ENCODE data around the gene PLEKHG2. TPM values are rescaled to one million over a fixed set of nuclear protein-coding genes. Genes with fewer than 3 reads are reported as not detected.

Gene PLEKHG2
- total and polyA plus RNA-seq, 9 of the 15 experiments (the other 6 are each of a cell fraction or from before 2014, with no cell fraction given) = 0.98 to 45.7 (median 9.8) TPM

DNA sequence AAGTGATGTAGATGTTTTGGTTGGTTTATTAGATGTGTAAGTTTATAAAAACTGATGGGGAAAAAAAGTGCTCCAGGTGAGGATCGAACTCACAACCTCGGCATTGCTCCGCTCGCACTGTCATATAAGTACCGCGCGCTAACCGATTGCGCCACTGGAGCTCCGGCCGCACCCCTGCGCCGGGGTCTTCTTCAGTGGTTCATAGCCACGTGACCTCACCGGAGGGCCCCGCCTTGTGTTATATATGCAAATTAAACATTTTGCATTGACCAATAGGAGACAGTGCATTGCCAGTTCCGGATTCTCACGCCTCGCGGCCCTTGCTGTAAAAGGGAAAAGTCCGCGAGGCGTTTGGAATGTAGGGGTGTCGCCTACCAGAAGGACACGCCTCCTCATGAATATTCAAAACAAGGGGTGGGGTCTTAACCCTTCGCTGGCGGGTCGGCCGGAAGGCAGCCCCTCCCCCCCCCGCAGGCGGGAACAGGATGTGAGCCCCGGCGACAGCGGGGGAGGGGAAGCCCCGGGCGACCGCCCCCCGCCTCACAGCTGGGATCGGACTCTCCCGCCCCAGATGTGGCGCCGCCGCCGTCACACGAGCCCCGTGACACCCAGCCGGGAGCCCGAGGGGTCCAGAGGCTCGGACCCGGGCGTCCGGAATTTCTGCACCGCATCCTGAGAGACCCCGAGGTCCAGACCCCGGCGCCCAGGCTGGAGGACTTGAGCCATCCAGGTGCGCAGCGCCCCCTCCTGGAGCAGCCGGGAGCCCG is at the start of gene PLEKHG2 (continued):
- TF ChIP-seq SMC3 (conservative IDR thresholded peaks at IDR 0.05; ENCODE audit: insufficient read depth, low read depth, low read length) = peak; percentile 52
- TF ChIP-seq, protein P1, sequence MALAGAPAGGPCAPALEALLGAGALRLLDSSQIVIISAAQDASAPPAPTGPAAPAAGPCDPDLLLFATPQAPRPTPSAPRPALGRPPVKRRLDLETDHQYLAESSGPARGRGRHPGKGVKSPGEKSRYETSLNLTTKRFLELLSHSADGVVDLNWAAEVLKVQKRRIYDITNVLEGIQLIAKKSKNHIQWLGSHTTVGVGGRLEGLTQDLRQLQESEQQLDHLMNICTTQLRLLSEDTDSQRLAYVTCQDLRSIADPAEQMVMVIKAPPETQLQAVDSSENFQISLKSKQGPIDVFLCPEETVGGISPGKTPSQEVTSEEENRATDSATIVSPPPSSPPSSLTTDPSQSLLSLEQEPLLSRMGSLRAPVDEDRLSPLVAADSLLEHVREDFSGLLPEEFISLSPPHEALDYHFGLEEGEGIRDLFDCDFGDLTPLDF (CRISPR knock-in tag; IDR thresholded peaks at IDR 0.05) = peak; percentile 79
- TF ChIP-seq ZNF764 (CRISPR knock-in tag; IDR thresholded peaks at IDR 0.05; ENCODE audit: low read depth) = peak; percentile 78
- TF ChIP-seq ZNF232 (CRISPR knock-in tag; IDR thresholded peaks at IDR 0.05) = no peak
- no peak for TF ChIP-seq FOXJ2 (tag; IDR thresholded peaks at IDR 0.05)
- no peak for TF ChIP-seq HDGF (IDR thresholded peaks at IDR 0.05)
- peak; percentile 33; the same call in 1 of the 2 replicates for TF ChIP-seq ESRRA (IDR thresholded peaks at IDR 0.05; ENCODE audit: borderline replicate concordance, low read depth)
- peak; percentile 67 for TF ChIP-seq PHF20 (IDR thresholded peaks at IDR 0.05; ENCODE audit: partially characterized antibody)
- TF ChIP-seq GTF2A2 (tag; IDR thresholded peaks at IDR 0.05) = no peak
- TF ChIP-seq ILK (tag; IDR thresholded peaks at IDR 0.05; ENCODE audit: borderline replicate concordance, low read depth) = no peak
- TF ChIP-seq ZNF347 (CRISPR knock-in tag; IDR thresholded peaks at IDR 0.05; ENCODE audit: low read depth) = no peak
- TF ChIP-seq SIN3A (IDR thresholded peaks at IDR 0.05; ENCODE audit: borderline replicate concordance in 2 of 2, control insufficient read depth in 1 of 2, low read depth in 2 of 2, low read length in 2 of 2) = peak; percentile 63 to 91; a peak in 3 of 4 replicates
- TF ChIP-seq, protein P2, sequence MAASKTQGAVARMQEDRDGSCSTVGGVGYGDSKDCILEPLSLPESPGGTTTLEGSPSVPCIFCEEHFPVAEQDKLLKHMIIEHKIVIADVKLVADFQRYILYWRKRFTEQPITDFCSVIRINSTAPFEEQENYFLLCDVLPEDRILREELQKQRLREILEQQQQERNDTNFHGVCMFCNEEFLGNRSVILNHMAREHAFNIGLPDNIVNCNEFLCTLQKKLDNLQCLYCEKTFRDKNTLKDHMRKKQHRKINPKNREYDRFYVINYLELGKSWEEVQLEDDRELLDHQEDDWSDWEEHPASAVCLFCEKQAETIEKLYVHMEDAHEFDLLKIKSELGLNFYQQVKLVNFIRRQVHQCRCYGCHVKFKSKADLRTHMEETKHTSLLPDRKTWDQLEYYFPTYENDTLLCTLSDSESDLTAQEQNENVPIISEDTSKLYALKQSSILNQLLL (CRISPR knock-in tag; IDR thresholded peaks at IDR 0.05; ENCODE audit: borderline replicate concordance) = no peak
- no peak for TF ChIP-seq RHOXF2B (CRISPR knock-in tag; conservative IDR thresholded peaks at IDR 0.05)
- TF ChIP-seq, protein P3, sequence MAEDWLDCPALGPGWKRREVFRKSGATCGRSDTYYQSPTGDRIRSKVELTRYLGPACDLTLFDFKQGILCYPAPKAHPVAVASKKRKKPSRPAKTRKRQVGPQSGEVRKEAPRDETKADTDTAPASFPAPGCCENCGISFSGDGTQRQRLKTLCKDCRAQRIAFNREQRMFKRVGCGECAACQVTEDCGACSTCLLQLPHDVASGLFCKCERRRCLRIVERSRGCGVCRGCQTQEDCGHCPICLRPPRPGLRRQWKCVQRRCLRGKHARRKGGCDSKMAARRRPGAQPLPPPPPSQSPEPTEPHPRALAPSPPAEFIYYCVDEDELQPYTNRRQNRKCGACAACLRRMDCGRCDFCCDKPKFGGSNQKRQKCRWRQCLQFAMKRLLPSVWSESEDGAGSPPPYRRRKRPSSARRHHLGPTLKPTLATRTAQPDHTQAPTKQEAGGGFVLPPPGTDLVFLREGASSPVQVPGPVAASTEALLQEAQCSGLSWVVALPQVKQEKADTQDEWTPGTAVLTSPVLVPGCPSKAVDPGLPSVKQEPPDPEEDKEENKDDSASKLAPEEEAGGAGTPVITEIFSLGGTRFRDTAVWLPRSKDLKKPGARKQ (CRISPR knock-in tag; IDR thresholded peaks at IDR 0.05) = no peak
- no peak for TF ChIP-seq HIVEP1 (CRISPR knock-in tag; IDR thresholded peaks at IDR 0.05)
- peak; percentile 44 for TF ChIP-seq HNRNPLL (IDR thresholded peaks at IDR 0.05; ENCODE audit: low read depth, low read length, poor library complexity, severe bottlenecking)
- peak; percentile 81 for TF ChIP-seq POLR2A (conservative IDR thresholded peaks at IDR 0.05)
- no peak for TF ChIP-seq CBX8 (IDR thresholded peaks at IDR 0.05; ENCODE audit: borderline replicate concordance, extremely low read depth, low read depth, low read length, poor library complexity, severe bottlenecking)
- TF ChIP-seq CBX2 (IDR thresholded peaks at IDR 0.05; ENCODE audit: insufficient read depth, low read length, poor library complexity, severe bottlenecking) = no peak
- TF ChIP-seq ZNF41 (CRISPR knock-in tag; conservative IDR thresholded peaks at IDR 0.05) = no peak
- TF ChIP-seq MXI1 (IDR thresholded peaks at IDR 0.05; ENCODE audit: low read depth, low read length) = peak; percentile 66; the same call in 1 of the 2 replicates
- TF ChIP-seq XRCC4 (IDR thresholded peaks at IDR 0.05; ENCODE audit: extremely low read depth, insufficient read depth, insufficient read length) = no peak
- peak; percentile 53; the same call in 1 of the 2 replicates for TF ChIP-seq POLR2AphosphoS5 (IDR thresholded peaks at IDR 0.05; ENCODE audit: control insufficient read depth, insufficient read depth, low read depth, low read length)
